HG03066 (cell line): ENCODE results near the gene BCL2.
A peak's percentile ranks its signal among the peaks of the same experiment; 100 is the strongest.
"Not testable (repeated sequence)": the region's sequence is repeated elsewhere in the genome, so short reads cannot be mapped to it uniquely, and the experiment has no call there.

Source experiments
- ATAC-seq: cut with Tn5 transposase; IDR thresholded peaks from one replicate; pipeline ENCODE4 v1.9.1; 2021; ENCODE audit warnings: low read depth; ENCODE audit not compliant: unreplicated experiment

The BCL2 gene

GRCh38 chr18:63207835-63208234 lies 111.7 kb downstream of the BCL2 start:
- no peak for ATAC-seq

GRCh38 chr18:63207143-63207790 lies 112.3 kb downstream of the BCL2 start:
- ATAC-seq = no peak

GRCh38 chr18:63206433-63207142 lies 113.0 kb downstream of the BCL2 start:
- no peak for ATAC-seq

GRCh38 chr18:63205791-63206252 lies 113.7 kb downstream of the BCL2 start:
- no peak for ATAC-seq

GRCh38 chr18:63203497-63203896 lies 116.1 kb downstream of the BCL2 start:
- no peak for ATAC-seq

GRCh38 chr18:63202828-63203227 lies 116.7 kb downstream of the BCL2 start:
- ATAC-seq = no peak

- not testable (repeated sequence) for ATAC-seq
Observed at GRCh38 chr18:63201456-63201855, 118.1 kb downstream of the BCL2 start.

- peak; percentile 60 for ATAC-seq
Observed at GRCh38 chr18:63199743-63200241, 119.8 kb downstream of the BCL2 start.

GRCh38 chr18:63198868-63199742 lies 120.5 kb downstream of the BCL2 start:
- no peak for ATAC-seq

GRCh38 chr18:63198098-63198760 lies 121.3 kb downstream of the BCL2 start:
- ATAC-seq = no peak

GRCh38 chr18:63197246-63197869 lies 122.2 kb downstream of the BCL2 start:
- ATAC-seq = no peak

- ATAC-seq = no peak
Observed at GRCh38 chr18:63195326-63196159, 124.0 kb downstream of the BCL2 start.

GRCh38 chr18:63192885-63193349 lies 126.7 kb downstream of the BCL2 start:
- peak; percentile 54 for ATAC-seq

GRCh38 chr18:63192126-63192884 lies 127.3 kb downstream of the BCL2 start:
- peak; percentile 17 for ATAC-seq

GRCh38 chr18:63191413-63191812 lies 128.2 kb downstream of the BCL2 start:
- no peak for ATAC-seq

- not testable (repeated sequence) for ATAC-seq
Observed at GRCh38 chr18:63190838-63191237, 128.7 kb downstream of the BCL2 start.

- no peak for ATAC-seq
Observed at GRCh38 chr18:63189817-63190216, 129.8 kb downstream of the BCL2 start.

- ATAC-seq = no peak
Observed at GRCh38 chr18:63189041-63189440, 130.5 kb downstream of the BCL2 start.
